Measurements from ENCODE around the gene ATP6V1F.

- no peak for TF ChIP-seq CTCF (IDR thresholded peaks at IDR 0.05; ENCODE audit: insufficient read depth, low read length, poor library complexity, severe bottlenecking)
- TF ChIP-seq EZH2phosphoT487 (conservative IDR thresholded peaks at IDR 0.05; ENCODE audit: low read length): no peak
Measured at GRCh38 chr7:128858380-128859231, 4.0 kb upstream of the ATP6V1F start.

All from SU-DHL-6 (cell line).